ENCODE data around the gene ACSL3.

GRCh38 chr2:222968550-222969155 is 107.8 kb downstream of the ACSL3 start:
- TF ChIP-seq, protein P1, sequence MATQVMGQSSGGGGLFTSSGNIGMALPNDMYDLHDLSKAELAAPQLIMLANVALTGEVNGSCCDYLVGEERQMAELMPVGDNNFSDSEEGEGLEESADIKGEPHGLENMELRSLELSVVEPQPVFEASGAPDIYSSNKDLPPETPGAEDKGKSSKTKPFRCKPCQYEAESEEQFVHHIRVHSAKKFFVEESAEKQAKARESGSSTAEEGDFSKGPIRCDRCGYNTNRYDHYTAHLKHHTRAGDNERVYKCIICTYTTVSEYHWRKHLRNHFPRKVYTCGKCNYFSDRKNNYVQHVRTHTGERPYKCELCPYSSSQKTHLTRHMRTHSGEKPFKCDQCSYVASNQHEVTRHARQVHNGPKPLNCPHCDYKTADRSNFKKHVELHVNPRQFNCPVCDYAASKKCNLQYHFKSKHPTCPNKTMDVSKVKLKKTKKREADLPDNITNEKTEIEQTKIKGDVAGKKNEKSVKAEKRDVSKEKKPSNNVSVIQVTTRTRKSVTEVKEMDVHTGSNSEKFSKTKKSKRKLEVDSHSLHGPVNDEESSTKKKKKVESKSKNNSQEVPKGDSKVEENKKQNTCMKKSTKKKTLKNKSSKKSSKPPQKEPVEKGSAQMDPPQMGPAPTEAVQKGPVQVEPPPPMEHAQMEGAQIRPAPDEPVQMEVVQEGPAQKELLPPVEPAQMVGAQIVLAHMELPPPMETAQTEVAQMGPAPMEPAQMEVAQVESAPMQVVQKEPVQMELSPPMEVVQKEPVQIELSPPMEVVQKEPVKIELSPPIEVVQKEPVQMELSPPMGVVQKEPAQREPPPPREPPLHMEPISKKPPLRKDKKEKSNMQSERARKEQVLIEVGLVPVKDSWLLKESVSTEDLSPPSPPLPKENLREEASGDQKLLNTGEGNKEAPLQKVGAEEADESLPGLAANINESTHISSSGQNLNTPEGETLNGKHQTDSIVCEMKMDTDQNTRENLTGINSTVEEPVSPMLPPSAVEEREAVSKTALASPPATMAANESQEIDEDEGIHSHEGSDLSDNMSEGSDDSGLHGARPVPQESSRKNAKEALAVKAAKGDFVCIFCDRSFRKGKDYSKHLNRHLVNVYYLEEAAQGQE (IDR thresholded peaks at IDR 0.05; ENCODE audit: insufficient replicate concordance, low read depth) = no peak
- TF ChIP-seq, protein P2, sequence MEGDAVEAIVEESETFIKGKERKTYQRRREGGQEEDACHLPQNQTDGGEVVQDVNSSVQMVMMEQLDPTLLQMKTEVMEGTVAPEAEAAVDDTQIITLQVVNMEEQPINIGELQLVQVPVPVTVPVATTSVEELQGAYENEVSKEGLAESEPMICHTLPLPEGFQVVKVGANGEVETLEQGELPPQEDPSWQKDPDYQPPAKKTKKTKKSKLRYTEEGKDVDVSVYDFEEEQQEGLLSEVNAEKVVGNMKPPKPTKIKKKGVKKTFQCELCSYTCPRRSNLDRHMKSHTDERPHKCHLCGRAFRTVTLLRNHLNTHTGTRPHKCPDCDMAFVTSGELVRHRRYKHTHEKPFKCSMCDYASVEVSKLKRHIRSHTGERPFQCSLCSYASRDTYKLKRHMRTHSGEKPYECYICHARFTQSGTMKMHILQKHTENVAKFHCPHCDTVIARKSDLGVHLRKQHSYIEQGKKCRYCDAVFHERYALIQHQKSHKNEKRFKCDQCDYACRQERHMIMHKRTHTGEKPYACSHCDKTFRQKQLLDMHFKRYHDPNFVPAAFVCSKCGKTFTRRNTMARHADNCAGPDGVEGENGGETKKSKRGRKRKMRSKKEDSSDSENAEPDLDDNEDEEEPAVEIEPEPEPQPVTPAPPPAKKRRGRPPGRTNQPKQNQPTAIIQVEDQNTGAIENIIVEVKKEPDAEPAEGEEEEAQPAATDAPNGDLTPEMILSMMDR (IDR thresholded peaks at IDR 0.05; ENCODE audit: insufficient read depth, low read length) = no peak
